Fibroblast of skin of left quadriceps (primary cell): Measurements from ENCODE around the gene MYOCOS.
"Not testable (repeated sequence)": the region's sequence is repeated elsewhere in the genome, so short reads cannot be mapped to it uniquely, and the experiment has no call there.

ENCODE experiments used
- DNase-seq, 2 experiments: peaks; one replicate each; pipeline ENCODE4 v3.0.0-alpha.2; 2013; ENCODE audit warnings: low read depth in 2 of 2

Gene MYOCOS, protein sequence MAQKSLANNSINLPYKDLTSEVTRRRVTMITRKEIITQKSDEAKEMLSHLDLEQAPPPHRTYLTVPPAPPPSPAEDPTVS

DNA sequence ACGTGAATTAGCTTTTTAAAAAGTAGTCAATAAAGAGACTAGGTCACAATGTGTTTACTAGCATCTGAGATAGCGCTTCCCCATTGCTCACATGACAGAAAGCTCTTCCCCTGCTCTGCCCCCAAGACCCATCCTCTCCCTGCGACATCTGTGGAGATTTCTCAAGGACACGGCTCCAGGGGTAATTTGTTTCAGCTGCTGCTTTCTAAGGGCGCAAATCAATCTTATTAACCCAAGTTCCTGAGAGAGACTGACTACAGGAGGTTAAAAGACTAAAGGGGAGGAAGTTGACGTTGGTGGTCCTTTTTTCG is at the start of gene MYOCOS:
TSS of gene MYOCOS (plus strand) at position 92 of the 311 bp plus-strand sequence. CDS start 1,641 bp downstream, outside the sequence.
- DNase-seq: no peak

DNA sequence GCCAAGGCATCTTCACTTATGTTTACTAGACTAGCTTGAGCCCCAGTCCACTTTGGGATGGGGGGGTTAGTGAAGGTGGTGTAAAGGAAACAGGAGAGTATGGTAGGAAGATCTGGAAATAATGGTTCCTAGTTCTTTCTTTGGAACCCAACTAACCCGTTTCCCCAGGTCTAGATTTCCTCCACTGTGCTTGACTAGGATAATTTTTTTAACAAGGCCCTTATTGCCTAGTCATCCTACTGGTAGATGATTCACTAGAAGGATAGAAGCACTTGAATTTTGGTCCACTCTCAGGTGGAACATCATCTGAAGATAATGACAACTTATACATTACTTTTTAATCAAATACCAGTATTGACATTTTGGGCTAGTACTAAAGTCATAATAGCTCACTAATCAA is 45.9 kb upstream of the MYOCOS start:
- DNase-seq: no peak

DNA sequence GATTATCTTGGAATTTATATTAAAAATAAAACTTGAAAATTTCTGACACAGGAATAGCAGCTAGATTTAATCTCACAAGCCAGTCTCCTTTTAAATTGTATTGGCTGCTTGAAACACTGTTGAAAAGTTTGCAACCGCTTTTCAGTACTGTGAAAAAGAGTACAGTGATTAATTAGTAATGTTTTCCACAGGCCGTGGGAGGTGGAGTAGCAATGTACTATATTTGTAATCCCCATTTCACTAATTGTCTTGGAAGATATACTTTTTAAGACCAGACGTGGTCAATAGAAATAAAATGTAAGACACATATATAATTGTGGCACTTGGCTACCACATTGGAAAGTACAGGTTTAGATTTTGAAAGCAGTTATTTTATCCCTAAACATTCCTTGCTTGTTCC is 40.8 kb upstream of the MYOCOS start:
- DNase-seq: no peak

DNA sequence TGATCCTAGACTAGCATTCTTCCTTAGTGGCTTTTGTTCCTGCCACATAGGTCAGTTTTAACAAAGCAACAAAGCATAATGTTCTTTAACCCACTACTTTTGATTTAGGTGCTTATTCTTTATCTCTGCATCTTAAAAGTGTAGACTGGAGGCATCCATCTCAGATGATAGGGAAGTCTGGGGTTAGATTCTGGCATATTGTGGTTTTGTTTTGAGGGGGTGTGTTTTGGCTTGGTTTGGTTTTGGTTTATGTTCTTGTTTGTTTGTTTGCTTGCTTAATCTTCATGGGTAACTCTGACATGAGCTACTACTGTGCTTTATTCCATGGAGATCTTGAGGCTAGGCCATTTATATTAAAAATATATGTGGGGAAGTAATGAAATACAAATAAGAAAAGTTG is 40.3 kb upstream of the MYOCOS start:
- DNase-seq: no peak

DNA sequence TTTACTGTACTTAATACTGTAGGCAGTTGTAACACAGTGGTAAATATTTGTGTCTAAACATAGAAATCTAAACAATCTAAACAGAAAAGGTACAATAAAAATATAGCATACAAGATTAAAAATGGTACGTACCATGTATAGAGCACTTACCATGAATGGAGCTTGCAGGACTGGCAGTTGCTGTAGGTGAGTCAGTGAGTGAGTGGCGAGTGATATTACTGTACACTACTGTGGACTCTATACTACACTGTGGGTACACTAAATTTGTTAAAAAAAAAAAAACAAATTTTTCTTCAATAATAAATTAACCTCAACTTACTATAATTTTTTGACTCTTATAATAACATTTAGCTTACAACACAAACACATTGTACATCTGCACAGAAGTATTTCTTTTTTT is 39.5 kb upstream of the MYOCOS start:
- no peak for DNase-seq

DNA sequence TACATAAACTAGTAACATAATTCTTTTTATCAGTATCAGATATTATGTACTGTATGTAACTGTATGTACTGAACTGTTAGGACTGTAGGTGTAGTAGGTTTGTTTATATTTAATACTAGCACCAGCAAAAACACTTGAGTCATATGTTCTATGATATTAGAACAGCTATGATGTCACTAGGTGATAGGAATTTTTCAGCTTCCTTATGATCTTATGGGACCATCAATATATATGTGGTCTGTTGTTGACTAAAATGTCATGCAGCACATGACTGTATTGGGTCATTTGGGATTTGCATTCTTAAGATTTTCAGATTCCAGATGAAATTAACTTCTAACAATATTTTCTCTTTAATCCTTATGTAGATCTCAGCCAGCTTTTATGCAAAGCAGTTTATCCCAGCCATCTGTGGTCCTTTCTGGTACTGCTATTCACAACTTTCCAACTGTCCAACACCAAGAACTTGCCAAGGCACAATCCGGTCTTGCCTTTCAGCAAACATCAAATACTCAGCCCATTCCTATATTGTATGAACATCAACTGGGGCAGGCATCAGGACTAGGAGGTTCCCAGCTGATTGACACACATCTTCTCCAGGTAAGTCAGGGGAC is 38.3 kb upstream of the MYOCOS start:
- DNase-seq: no peak

DNA sequence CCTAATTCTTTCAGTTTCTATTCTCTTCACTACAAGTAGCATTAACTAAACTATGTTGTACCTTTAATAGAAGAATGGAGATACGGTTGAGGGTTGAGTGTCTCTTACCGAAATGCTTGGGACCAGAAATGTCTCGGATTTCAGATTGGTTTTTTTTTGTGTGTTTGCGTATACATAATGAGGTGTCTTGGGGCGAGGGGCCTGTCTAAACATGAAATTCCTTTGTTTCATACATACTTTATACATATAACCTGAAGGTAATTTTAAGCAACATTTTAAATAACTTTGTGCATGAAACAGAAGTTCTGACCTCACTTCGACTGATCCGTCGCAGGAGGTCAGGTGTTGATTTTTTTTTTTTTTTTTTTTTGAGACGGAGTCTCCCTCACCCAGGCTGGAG is 36.3 kb upstream of the MYOCOS start:
- DNase-seq: no peak

DNA sequence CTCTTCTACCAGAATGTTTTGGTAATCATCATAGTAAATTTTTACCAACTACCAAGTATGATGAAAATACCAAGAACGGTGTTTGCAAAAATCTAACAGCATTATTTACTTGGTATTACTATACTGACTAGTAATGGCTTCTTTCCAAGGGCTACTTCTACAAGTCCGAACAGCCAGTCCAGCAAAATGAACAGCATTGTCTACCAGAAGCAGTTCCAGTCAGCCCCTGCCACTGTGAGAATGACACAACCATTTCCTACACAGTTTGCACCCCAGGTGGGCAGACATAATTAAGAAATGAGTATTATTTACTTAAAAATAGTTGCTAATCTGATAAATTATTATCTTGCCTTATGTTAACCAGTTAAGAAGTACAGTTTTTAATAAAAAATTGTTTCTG is 33.8 kb upstream of the MYOCOS start:
- no peak for DNase-seq

DNA sequence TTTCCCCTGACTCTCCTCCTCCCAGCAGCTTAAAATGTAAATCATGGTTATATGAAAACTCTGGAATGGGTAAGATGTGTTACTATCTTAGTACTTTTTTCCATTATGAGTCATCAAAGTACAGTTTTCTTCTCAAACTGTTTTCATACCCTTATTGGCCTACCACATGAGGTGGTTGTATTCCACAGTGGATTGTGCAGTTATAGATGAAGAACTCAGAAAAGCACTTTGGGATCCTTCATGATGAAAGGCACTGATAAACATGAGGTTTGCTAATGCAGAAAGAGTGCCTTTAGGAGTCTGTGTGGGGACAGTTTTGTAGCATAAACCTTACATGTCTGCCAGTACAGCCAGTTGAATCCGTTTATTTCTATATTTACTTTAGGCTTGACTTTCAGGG is 32.0 kb upstream of the MYOCOS start:
- DNase-seq: no peak

DNA sequence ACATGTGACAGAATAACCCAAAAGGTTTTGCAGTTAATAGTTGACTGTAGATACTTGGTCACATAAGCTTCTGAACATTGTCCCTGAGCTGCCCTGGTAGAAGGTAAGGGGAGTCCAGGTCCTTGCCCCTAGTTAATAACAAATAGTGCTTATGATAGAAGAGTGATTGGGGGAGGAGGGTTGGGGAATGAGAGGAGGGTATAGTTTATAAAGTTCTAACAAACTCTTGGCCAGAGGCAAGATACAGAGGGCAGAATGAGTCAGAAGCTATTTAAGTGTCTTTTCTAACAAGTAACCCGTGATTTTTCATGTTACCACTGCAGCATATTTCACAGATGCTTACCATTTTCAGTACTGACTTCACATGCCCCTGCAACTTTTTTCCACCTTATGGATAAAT is 26.7 kb upstream of the MYOCOS start:
- DNase-seq: no peak

DNA sequence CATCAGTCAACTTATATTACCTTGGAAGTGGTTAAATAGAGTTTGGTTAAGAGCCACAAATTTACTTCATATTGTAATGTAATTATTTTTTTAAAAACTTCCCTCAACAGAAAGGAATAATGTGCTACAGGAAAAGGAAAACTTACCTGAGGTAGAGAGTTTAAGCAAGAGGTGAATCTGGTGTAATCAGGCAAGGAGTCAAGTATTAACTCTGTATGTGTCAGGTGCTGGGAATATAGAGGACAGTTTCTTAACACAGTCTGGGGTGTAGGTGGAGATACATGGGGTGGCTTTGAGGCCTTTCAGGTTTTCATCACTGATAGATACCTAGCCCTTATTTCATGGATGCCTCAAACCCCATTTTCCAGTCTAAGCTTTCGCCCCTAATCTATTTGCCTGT is 25.9 kb upstream of the MYOCOS start:
- DNase-seq: no peak

DNA sequence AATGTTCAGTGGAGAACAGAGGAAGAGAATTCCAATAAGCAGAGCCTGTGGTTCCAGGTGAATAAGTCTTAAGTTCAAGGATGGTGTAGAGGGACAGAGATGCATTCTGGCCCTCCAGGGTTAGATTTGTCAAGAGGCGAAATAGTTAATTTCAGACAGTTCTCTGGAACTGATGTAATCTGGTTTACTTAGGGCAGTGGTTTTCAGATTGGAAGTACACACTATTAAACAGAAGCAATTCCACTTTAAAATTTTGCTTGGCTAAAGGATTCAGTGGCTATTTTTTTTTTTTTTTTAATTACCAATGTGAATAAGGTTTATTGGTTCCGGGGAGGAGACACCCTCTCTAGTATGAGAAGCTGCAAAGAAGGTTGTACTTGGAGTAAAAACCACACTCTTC is 25.3 kb upstream of the MYOCOS start:
- no peak for DNase-seq

DNA sequence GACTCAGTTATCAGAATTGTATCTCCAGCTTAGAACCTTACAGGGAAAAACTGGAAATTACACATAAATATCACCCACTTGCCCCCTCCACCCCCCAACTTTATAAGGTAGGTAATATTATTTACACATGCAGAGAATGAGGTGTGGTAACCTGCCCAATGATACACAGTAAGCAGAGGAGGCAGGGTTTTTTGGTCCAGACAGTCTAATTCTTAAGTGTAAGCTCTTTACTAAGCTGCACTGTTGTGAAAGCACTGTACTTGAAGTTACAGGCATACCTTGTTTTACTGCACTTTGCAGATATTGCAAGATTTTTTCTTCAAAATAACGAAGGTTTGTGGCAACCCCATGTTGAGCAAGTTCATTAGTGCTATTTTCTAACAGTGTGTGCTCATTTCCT is 24.8 kb upstream of the MYOCOS start:
- no peak for DNase-seq

DNA sequence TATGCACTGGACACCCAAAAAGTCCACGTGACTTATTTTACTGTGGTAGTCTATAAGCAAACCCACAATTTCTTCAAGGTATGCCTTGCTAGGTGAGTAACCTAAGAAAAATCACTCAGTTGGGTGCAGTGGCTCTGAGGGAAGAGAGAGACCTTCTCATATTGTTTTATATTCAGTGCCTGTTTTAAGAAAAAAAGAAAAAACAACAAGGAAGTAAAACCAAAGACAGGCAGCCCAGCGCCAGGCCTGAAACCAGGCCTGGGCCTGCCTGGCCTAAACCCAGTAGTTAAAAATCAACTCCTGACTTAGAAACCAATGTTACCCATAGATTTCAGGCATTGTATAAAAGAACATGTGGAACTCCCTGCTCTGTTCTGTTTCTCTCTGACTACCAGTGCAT is 21.7 kb upstream of the MYOCOS start:
- not testable (repeated sequence) for DNase-seq

DNA sequence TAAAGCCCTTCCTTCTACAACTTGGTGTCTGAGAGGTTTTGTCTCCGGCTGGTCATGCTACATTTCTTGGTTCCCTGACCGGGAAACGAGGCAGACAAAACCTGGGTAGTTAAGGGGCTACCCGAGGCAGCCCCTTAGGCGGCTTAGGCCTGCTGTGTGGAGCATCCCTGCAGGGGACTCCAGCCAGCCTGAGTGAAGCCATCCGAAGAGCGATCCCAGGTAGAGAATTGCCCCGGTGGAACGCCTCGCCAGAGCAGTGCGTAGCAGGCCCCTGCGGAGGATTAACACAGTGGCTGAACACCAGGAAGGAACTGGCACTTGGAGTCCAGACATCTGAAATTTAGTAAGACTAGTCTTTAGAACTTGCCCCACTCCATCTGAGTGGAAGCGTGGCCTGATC is 21.2 kb upstream of the MYOCOS start:
- DNase-seq: no peak

DNA sequence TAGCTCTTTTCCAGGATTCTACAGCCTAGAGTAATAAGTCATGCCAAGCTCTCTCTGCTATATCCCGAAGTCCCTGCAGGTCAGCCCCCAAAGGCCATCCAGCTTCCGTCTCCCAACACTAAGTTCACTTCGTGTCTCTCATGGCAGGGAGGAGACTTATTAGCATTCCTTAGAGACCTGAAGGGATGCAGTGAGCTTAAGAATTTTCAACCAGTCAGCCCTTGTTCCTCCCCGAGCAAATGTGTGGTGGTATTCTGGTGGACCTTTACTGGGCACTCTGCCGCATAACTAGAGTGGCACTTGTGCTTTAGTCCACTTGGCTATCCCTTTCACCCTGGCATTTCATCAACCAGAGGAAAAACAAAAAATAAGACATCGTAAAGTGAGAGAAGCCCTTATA is 19.0 kb upstream of the MYOCOS start:
- not testable (repeated sequence) for DNase-seq

DNA sequence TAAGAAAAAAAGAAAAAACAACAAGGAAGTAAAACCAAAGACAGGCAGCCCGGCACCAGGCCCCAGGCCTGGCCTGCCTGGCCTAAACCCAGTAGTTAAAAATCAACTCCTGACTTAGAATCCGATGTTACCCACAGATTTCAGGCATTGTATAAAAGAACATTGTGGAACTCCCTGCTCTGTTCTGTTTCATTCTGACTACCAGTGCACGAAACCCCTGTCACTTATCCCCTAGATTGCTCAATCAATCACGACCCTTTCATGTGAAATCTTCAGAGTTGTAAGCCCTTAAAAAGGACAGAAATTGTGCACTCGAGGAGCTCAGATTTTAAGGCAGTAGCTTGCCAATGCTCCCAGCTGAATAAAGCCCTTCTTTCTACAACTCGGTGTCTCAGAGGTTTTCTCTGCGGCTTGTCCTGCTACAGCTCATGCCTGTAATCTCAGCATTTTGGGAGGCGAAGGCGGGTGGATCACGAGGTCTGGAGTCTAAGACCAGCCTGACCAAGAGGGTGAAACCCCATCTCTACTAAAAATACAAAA is 15.6 kb upstream of the MYOCOS start:
- no peak for DNase-seq

DNA sequence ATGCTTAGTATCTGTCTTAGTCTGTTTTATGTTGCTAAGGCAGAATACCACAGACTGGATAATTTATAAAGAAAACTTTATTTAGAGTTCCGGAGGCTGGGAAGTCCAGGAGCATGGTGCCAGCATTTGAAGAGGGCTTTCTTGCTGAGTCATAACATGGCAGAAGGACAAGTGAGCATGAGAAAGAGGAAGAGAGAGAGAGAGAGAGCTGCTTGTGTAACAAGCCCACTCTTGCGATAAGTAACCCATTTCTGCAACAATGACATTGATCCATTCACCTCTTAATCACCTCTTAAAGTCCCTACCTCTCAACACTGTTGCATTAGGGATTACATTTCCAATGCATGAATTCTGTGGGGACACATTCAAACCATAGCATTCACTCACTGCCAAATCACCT is 11.7 kb upstream of the MYOCOS start:
- DNase-seq: no peak

DNA sequence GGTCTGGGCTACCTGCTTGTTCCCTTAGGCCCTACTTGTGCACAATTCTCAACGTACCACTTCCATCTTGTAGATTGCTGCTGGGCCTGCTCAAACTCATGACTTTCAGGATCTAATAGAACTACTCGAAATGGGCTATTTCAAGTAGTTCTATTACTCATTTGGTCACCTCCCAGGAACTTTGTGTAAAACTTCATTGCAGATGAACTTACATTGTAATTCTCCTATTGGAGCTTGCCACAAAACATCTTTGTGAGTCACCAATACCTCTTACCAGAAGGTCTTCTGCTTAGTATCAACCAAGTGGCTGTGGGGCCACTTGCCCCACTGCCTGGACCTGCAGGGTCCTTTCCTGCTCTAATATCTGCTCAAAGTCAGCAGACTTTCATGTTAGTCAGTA is 10.7 kb upstream of the MYOCOS start:
- DNase-seq: no peak

DNA sequence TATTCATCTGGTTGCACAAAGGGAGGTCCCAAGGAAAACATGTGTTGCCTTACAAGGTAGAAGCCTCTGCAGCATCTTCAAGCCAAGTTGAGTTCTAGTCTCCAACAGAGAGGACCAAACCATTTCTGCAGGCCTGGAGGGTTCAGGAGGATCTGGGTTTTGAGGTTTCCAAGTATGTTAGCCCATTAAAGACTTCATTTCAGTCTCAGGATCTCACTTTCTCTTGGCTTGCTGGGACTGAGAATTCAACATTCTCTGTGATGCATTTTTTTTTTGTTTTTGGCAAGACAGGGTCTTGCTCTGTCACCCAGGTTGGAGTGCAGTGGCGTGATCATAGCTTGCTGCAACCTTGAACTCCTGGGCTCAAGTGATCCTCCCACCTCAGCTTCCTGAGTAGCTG is 8.8 kb upstream of the MYOCOS start:
- DNase-seq: no peak

DNA sequence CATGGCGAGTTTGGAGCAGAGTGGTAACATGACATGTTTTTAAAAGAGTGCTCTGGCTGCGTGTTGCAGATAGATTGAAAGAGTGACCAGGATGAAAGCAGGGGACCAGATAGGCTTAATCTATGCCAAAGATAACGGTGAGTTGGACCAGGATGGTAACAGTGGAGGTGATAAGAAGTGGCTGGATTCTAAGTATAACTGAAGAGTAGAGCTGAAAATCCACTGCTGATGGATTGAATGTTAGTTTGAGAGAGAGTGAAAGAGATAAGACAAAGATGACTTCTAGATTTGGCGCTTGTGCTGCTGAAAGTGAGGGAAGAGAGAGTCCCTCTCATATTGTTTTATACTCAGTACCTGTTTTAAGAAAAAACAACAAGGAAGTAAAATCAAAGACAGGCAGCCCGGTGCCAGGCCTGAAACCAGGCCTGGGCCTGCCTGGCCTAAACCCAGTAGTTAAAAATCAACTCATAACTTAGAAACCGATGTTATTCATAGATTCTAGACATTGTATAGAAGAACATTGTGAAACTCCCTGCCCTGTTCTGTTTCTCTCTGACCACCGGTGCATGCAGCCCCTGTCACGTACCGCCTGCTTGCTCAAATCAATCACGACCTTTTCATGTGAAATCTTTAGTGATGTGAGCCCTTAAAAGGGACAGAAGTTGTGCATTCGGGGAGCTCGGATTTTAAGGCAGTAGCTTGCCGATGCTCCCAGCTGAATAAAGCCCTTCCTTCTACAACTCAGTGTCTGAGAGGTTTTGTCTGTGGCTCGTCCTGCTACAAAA is 6.7 kb upstream of the MYOCOS start:
- DNase-seq: not testable (repeated sequence)

DNA sequence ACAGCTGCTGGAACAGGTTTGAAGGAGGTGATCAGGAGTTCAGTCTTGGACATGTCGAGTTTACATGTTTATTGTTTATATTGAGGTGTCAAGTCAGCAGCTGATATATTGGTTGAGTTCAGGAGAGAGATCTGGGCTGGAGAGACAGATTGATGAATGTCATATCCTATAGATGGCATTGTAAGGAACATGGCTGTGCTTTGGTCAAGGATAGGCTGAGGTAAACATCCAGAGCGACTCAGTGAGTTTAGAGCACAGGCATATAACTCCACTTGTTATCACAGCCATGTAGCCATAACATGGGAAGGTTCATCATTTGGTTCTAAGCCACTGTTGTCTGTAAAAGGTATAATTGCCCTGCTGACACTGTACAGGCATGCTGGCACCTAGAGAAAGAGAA is 5.5 kb upstream of the MYOCOS start:
- no peak for DNase-seq

DNA sequence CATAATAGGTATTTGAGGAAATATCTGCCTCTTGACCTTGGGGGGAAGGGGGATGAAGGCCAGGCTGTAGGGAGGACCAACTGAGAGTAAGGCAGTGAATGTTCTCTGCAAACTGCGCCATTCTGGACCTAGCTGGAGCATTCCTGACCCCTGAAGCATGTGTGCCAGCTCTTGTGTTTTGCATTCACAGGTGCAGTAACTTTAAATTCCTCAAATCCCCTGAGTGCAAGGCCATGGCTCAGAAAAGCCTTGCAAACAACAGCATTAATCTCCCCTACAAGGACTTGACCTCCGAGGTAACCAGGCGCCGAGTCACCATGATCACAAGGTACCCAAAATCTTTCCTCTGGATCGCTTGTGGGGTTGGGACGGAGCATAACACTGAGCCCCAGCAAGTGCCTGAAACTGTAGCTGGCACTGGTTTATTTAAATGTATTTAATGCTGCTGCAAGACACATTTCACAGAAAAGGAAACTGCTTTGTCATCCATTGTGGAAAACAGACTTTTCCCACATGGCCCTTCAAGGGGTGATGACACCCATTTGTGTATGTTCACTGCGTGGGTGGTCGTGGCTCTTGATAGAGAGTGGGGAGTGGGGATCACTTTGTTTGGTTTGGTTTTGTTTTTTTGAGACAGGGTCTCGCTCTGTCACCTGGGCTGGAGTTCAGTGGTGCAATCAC is 1.7 kb downstream of the MYOCOS start:
- no peak for DNase-seq
